ENCODE data around the gene TBC1D20. TPM values are rescaled to one million over a fixed set of nuclear protein-coding genes. Genes with fewer than 3 reads are reported as not detected.

The TBC1D20 gene
- total and polyA plus RNA-seq, 3 experiments from 2014 or later = 24.6 to 28.6 (median 25.0) TPM

Other genes starting within 250 kb of the TBC1D20 start
- gene DEFB129, start 235.3 kb downstream of the TBC1D20 start, total RNA-seq = not detected
- gene DEFB129, start 235.3 kb downstream of the TBC1D20 start, polyA plus RNA-seq = not detected
- gene DEFB132, start 204.8 kb downstream of the TBC1D20 start, total RNA-seq = not detected
- not detected for gene DEFB132, start 204.8 kb downstream of the TBC1D20 start, polyA plus RNA-seq
- 1 to 10 TPM; 3.7 to 4.3 TPM for gene C20orf96, start 171.8 kb downstream of the TBC1D20 start, total RNA-seq
- 0.46 TPM for gene C20orf96, start 171.8 kb downstream of the TBC1D20 start, polyA plus RNA-seq
- gene ZCCHC3, start 165.0 kb downstream of the TBC1D20 start, total RNA-seq = 10 to 100 TPM; 25.3 to 25.4 TPM
- 14.1 TPM for gene ZCCHC3, start 165.0 kb downstream of the TBC1D20 start, polyA plus RNA-seq
- 1 to 10 TPM; 4.7 to 5.1 TPM for gene SOX12, start 137.0 kb downstream of the TBC1D20 start, total RNA-seq
- gene SOX12, start 137.0 kb downstream of the TBC1D20 start, polyA plus RNA-seq = 0.64 TPM
- 1 to 10 TPM; 7.6 to 9.5 TPM for gene NRSN2, start 115.4 kb downstream of the TBC1D20 start, total RNA-seq
- 1.0 TPM for gene NRSN2, start 115.4 kb downstream of the TBC1D20 start, polyA plus RNA-seq
- 10 to 100 TPM; 24.6 to 28.7 TPM for gene TRIB3, start 81.8 kb downstream of the TBC1D20 start, total RNA-seq
- gene TRIB3, start 81.8 kb downstream of the TBC1D20 start, polyA plus RNA-seq = 12.0 TPM
- gene RBCK1, start 54.2 kb downstream of the TBC1D20 start, total RNA-seq = 10 to 100 TPM; 83.7 to 90.5 TPM
- gene RBCK1, start 54.2 kb downstream of the TBC1D20 start, polyA plus RNA-seq = 95.7 TPM
- gene CSNK2A1, start 81.3 kb upstream of the TBC1D20 start, total RNA-seq = 100 to 1,000 TPM; 172 to 173 TPM
- gene CSNK2A1, start 81.3 kb upstream of the TBC1D20 start, polyA plus RNA-seq = 53.1 TPM
- gene TCF15, start 147.8 kb upstream of the TBC1D20 start, total RNA-seq = not detected
- gene TCF15, start 147.8 kb upstream of the TBC1D20 start, polyA plus RNA-seq = not detected
- gene SRXN1, start 190.7 kb upstream of the TBC1D20 start, total RNA-seq = 10 to 100 TPM; 25.9 to 26.3 TPM
- 20.3 TPM for gene SRXN1, start 190.7 kb upstream of the TBC1D20 start, polyA plus RNA-seq
- gene SCRT2, start 213.3 kb upstream of the TBC1D20 start, total RNA-seq = not detected
- gene SCRT2, start 213.3 kb upstream of the TBC1D20 start, polyA plus RNA-seq = not detected